Measurements from ENCODE around the gene BAG3.

- TF ChIP-seq, protein P1, sequence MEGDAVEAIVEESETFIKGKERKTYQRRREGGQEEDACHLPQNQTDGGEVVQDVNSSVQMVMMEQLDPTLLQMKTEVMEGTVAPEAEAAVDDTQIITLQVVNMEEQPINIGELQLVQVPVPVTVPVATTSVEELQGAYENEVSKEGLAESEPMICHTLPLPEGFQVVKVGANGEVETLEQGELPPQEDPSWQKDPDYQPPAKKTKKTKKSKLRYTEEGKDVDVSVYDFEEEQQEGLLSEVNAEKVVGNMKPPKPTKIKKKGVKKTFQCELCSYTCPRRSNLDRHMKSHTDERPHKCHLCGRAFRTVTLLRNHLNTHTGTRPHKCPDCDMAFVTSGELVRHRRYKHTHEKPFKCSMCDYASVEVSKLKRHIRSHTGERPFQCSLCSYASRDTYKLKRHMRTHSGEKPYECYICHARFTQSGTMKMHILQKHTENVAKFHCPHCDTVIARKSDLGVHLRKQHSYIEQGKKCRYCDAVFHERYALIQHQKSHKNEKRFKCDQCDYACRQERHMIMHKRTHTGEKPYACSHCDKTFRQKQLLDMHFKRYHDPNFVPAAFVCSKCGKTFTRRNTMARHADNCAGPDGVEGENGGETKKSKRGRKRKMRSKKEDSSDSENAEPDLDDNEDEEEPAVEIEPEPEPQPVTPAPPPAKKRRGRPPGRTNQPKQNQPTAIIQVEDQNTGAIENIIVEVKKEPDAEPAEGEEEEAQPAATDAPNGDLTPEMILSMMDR (IDR thresholded peaks at IDR 0.05): no peak
- no peak for TF ChIP-seq POLR2A (IDR thresholded peaks at IDR 0.05)
- no peak for TF ChIP-seq POLR2AphosphoS5 (IDR thresholded peaks at IDR 0.05)
Measured at GRCh38 chr10:119634219-119634544, 17.0 kb upstream of the BAG3 start.
